ENCODE results near the gene TTC1.

Gene TTC1

GRCh38 chr5:160033546-160034252 lies 24.8 kb downstream of the TTC1 start:
- ChIA-PET POLR2A (ENCODE audit: low non-redundant PET) (no interaction called here), CTCF (interaction anchor here (0.8 kb wide), 2 partner anchors 12 to 22 kb away, joined by 3 to 4 read pairs; no protein-coding TSS in a partner anchor)
- TF ChIP-seq, protein P1, sequence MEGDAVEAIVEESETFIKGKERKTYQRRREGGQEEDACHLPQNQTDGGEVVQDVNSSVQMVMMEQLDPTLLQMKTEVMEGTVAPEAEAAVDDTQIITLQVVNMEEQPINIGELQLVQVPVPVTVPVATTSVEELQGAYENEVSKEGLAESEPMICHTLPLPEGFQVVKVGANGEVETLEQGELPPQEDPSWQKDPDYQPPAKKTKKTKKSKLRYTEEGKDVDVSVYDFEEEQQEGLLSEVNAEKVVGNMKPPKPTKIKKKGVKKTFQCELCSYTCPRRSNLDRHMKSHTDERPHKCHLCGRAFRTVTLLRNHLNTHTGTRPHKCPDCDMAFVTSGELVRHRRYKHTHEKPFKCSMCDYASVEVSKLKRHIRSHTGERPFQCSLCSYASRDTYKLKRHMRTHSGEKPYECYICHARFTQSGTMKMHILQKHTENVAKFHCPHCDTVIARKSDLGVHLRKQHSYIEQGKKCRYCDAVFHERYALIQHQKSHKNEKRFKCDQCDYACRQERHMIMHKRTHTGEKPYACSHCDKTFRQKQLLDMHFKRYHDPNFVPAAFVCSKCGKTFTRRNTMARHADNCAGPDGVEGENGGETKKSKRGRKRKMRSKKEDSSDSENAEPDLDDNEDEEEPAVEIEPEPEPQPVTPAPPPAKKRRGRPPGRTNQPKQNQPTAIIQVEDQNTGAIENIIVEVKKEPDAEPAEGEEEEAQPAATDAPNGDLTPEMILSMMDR (conservative IDR thresholded peaks at IDR 0.05; ENCODE audit: low read depth): no peak
- no peak for DNase-seq (ENCODE audit: low spot score)
- H3K27ac ChIP-seq: no peak overlapping the region

DNA sequence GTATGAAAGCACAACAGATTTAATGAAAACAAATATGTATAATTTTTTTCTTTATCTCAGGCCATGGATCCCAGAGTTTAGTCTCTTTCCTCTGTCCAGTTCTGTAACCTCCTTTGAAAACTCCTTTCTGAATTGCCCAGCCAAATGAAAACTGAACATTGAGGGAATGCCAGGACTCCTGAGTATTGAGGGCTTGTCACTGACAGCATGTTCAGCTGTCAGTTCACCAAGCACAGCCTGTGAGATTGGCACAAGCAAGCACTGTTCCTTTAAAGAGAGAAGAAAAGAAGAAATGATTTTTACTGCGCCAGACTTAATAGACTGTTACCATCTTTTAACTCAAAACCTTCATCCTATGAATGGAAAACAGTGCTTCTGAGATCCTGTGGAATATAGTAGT lies 27.3 kb downstream of the TTC1 start:
- DNase-seq (ENCODE audit: low spot score): no peak
- CTCF ChIA-PET: interaction anchor here (0.6 to 1.2 kb wide), 2 partner anchors 14 to 74 kb away, joined by 3 to 5 read pairs; no protein-coding TSS in a partner anchor
- TF ChIP-seq, protein P1 (conservative IDR thresholded peaks at IDR 0.05; ENCODE audit: low read depth): no peak
- H3K27ac ChIP-seq: no peak overlapping the region
- POLR2A ChIA-PET (ENCODE audit: low non-redundant PET): no interaction called here

DNA sequence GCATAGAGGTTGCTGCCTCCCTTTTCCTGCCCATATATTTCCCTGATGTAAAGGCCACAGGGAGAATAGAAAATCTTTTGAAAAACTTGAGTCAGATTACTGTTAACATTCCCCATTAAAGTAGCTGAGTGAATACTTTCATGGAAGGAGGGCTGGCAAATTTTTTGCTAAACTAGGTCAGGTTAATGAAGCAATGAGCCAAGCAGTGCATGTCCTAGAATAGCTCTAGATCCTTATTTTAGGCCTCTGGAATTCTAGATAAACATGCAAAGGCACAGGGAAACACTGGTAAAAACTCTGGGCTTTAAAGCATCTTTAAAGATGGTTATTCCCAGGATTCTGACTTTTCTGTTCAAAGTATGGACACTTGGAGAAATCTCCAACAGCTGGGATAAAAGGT lies 27.9 kb downstream of the TTC1 start:
- TF ChIP-seq, protein P1 (conservative IDR thresholded peaks at IDR 0.05; ENCODE audit: low read depth): no peak

DNA sequence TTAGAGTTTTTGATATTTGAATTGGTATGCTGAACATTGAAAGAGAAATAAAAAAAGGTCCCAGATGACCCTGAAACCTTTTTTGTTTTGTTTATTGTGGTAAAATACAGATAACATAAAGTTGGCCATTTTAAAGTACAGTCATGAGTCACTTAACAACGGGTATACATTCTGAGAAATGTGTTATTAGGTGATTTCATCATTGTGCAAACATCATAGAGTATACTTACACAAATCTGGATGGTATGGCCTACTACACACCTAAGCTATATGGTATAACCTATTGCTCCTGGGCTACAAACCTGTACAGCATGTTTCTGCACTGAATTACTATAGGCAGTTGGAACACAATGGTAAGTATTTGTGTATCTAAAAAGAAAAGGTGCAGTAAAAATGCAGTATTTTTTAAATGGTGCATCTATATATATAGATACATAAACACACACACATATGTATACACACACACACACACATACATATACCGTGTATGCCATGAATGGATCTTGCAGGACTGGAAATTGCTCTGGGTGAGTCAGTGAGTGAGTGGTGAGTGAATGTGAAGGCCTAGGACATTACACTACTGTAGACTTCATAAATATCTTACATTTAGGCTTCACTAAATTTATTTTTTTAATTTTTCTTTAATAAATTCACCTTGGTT lies 31.0 kb downstream of the TTC1 start:
- POLR2A ChIA-PET (ENCODE audit: low non-redundant PET): no interaction called here
- CTCF ChIA-PET: no interaction called here
- no peak overlapping the region for H3K27ac ChIP-seq
- TF ChIP-seq, protein P1 (conservative IDR thresholded peaks at IDR 0.05; ENCODE audit: low read depth): no peak
- no peak for DNase-seq (ENCODE audit: low spot score)

More for the DNA sequence above, 27.9 kb downstream of the TTC1 start:
- ChIA-PET CTCF (interaction anchor here (0.7 to 1.2 kb wide), 2 partner anchors 15 to 210 kb away, joined by 4 to 5 read pairs; no protein-coding TSS in a partner anchor), POLR2A (ENCODE audit: low non-redundant PET) (no interaction called here)
- H3K27ac ChIP-seq: no peak overlapping the region
- no peak for DNase-seq (ENCODE audit: low spot score)

GRCh38 chr5:160040471-160040835 lies 31.5 kb downstream of the TTC1 start:
- no peak for DNase-seq (ENCODE audit: low spot score)
- no peak overlapping the region for H3K27ac ChIP-seq
- TF ChIP-seq, protein P1 (conservative IDR thresholded peaks at IDR 0.05; ENCODE audit: low read depth): no peak
- ChIA-PET POLR2A (ENCODE audit: low non-redundant PET) (no interaction called here), CTCF (no interaction called here)

- no peak for DNase-seq (ENCODE audit: low spot score)
- POLR2A ChIA-PET (ENCODE audit: low non-redundant PET): no interaction called here
- H3K27ac ChIP-seq: no peak overlapping the region
- CTCF ChIA-PET: no interaction called here
- TF ChIP-seq, protein P1 (conservative IDR thresholded peaks at IDR 0.05; ENCODE audit: low read depth): no peak
These were observed 33.7 kb downstream of the TTC1 start for GRCh38 chr5:160042671-160043070.

Data from RWPE1 (cell line).